IPS DF 6.9 (cell line): ENCODE data around the gene PDIK1L.

Experiments
- DNase-seq: peaks from one replicate; pipeline ENCODE4 v3.0.0-alpha.2; 2013; ENCODE audit warnings: low read depth, low spot score
- H3K27ac ChIP-seq: one replicate; pipeline ENCODE4 v1.5.1; 2013; ENCODE audit warnings: low read length, control low read depth
- H3K27me3 ChIP-seq: 2 replicates; pipeline ENCODE4 v1.6.1; 2013; ENCODE audit warnings: mild to moderate bottlenecking, low read length; ENCODE audit not compliant: control insufficient read depth, insufficient read depth
- H3K36me3 ChIP-seq: 2 replicates; pipeline ENCODE4 v1.6.1; 2013; ENCODE audit warnings: low read length; ENCODE audit not compliant: control insufficient read depth, insufficient read depth
- H3K4me1 ChIP-seq: 2 replicates; pipeline ENCODE4 v1.6.1; 2013; ENCODE audit warnings: low read length; ENCODE audit not compliant: control insufficient read depth, insufficient read depth
- H3K4me3 ChIP-seq: 2 replicates; pipeline ENCODE4 v1.5.1; 2013; ENCODE audit warnings: mild to moderate bottlenecking, low read length
- H3K9me3 ChIP-seq: 2 replicates; pipeline ENCODE4 v1.6.1; 2013; ENCODE audit warnings: low read length, inconsistent platforms; ENCODE audit not compliant: control insufficient read depth, insufficient read depth
- WGBS: extraction: QIAGEN DNeasy Blood & Tissue Kit; methylation state at CpG from one replicate; pipeline ENCODE4 v1.1.7; 2013; ENCODE audit warnings: mixed read lengths, missing lambda C conversion rate; ENCODE audit not compliant: insufficient read length, insufficient coverage; 5-methylcytosine and 5-hydroxymethylcytosine counted together

The PDIK1L gene

GRCh38 chr1:26077524-26077923 is 34.1 kb upstream of the PDIK1L start:
- no CpG with 5 or more reads among the region's 1 CpG for WGBS
- Histone ChIP-seq H3K27me3 (no peaks in the 10 kb centered on the region), H3K36me3 (no peaks in the 10 kb centered on the region), H3K27ac (no peak overlapping the region), H3K9me3 (no peaks in the 10 kb centered on the region), H3K4me1 (no peaks in the 10 kb centered on the region), H3K4me3 (no peak overlapping the region)
- no peak for DNase-seq

- WGBS, result no CpG with 5 or more reads among the region's 8 CpGs
- Histone ChIP-seq H3K27ac (no peak overlapping the region), H3K4me1 (no peaks in the 10 kb centered on the region), H3K27me3 (no peaks in the 10 kb centered on the region), H3K9me3 (no peaks in the 10 kb centered on the region), H3K36me3 (no peaks in the 10 kb centered on the region), H3K4me3 (no peak overlapping the region)
- DNase-seq, result no peak
These were observed 33.1 kb upstream of the PDIK1L start for GRCh38 chr1:26078286-26079177.

- no peaks in the 10 kb centered on the region for H3K36me3 ChIP-seq
- no peaks in the 10 kb centered on the region for H3K27me3 ChIP-seq
- H3K4me1 ChIP-seq, result no peaks in the 10 kb centered on the region
- no peak overlapping the region for H3K27ac ChIP-seq
- no CpG with 5 or more reads among the region's 7 CpGs for WGBS
- DNase-seq, result no peak
- no peak overlapping the region for H3K4me3 ChIP-seq
- H3K9me3 ChIP-seq, result no peaks in the 10 kb centered on the region
These were observed 32.5 kb upstream of the PDIK1L start for GRCh38 chr1:26079178-26079563.

- Histone ChIP-seq H3K27ac (no peak overlapping the region), H3K4me3 (no peak overlapping the region), H3K27me3 (no peaks in the 10 kb centered on the region), H3K36me3 (no peaks in the 10 kb centered on the region), H3K4me1 (no peaks in the 10 kb centered on the region), H3K9me3 (no peaks in the 10 kb centered on the region)
- no peak for DNase-seq
- no CpG with 5 or more reads among the region's 9 CpGs for WGBS
These were observed 31.4 kb upstream of the PDIK1L start for GRCh38 chr1:26079960-26080814.

- no peaks in the 10 kb centered on the region for H3K9me3 ChIP-seq
- WGBS, result no CpG with 5 or more reads among the region's 8 CpGs
- H3K36me3 ChIP-seq, result no peaks in the 10 kb centered on the region
- no peaks in the 10 kb centered on the region for H3K4me1 ChIP-seq
- H3K4me3 ChIP-seq, result no peak overlapping the region
- H3K27me3 ChIP-seq, result no peaks in the 10 kb centered on the region
- no peak overlapping the region for H3K27ac ChIP-seq
- DNase-seq, result no peak
These were observed 30.2 kb upstream of the PDIK1L start for GRCh38 chr1:26081267-26082019.

- Histone ChIP-seq H3K4me3 (no peak overlapping the region), H3K27me3 (no peaks in the 10 kb centered on the region), H3K9me3 (no peaks in the 10 kb centered on the region), H3K36me3 (no peaks in the 10 kb centered on the region), H3K4me1 (no peaks in the 10 kb centered on the region), H3K27ac (no peak overlapping the region)
- DNase-seq, result no peak
- no CpG with 5 or more reads among the region's 3 CpGs for WGBS
These were observed 29.6 kb upstream of the PDIK1L start for GRCh38 chr1:26082020-26082350.

GRCh38 chr1:26083208-26083607 is 28.4 kb upstream of the PDIK1L start:
- H3K27ac ChIP-seq, result no peak overlapping the region
- no peaks in the 10 kb centered on the region for H3K4me1 ChIP-seq
- no peak for DNase-seq
- no peaks in the 10 kb centered on the region for H3K9me3 ChIP-seq
- H3K36me3 ChIP-seq, result no peaks in the 10 kb centered on the region
- no CpG with 5 or more reads among the region's 5 CpGs for WGBS
- H3K4me3 ChIP-seq, result no peak overlapping the region
- no peaks in the 10 kb centered on the region for H3K27me3 ChIP-seq

- no peak for DNase-seq
- WGBS, result no CpG with 5 or more reads among the region's 2 CpGs
- H3K27me3 ChIP-seq, result no peaks in the 10 kb centered on the region
- H3K4me3 ChIP-seq, result no peak overlapping the region
- no peaks in the 10 kb centered on the region for H3K4me1 ChIP-seq
- H3K9me3 ChIP-seq, result no peaks in the 10 kb centered on the region
- H3K36me3 ChIP-seq, result no peaks in the 10 kb centered on the region
- no peak overlapping the region for H3K27ac ChIP-seq
These were observed 27.5 kb upstream of the PDIK1L start for GRCh38 chr1:26084091-26084561.

GRCh38 chr1:26084844-26085243 is 26.8 kb upstream of the PDIK1L start:
- H3K27ac ChIP-seq, result no peak overlapping the region
- no CpG with 5 or more reads among the region's 2 CpGs for WGBS
- no peak for DNase-seq

GRCh38 chr1:26089125-26089524 is 22.5 kb upstream of the PDIK1L start:
- DNase-seq, result no peak
- H3K27me3 ChIP-seq, result no peaks in the 10 kb centered on the region
- WGBS, result no CpG with 5 or more reads among the region's 3 CpGs
- no peak overlapping the region for H3K4me3 ChIP-seq
- H3K9me3 ChIP-seq, result no peaks in the 10 kb centered on the region
- H3K36me3 ChIP-seq, result no peaks in the 10 kb centered on the region
- no peaks in the 10 kb centered on the region for H3K4me1 ChIP-seq
- H3K27ac ChIP-seq, result no peak overlapping the region

More at GRCh38 chr1:26084844-26085243, 26.8 kb upstream of the PDIK1L start:
- no peak overlapping the region for H3K4me3 ChIP-seq
- H3K9me3 ChIP-seq, result no peaks in the 10 kb centered on the region
- no peaks in the 10 kb centered on the region for H3K4me1 ChIP-seq
- H3K27me3 ChIP-seq, result no peaks in the 10 kb centered on the region
- no peaks in the 10 kb centered on the region for H3K36me3 ChIP-seq
